ENCODE data around the gene CEP72.
"Not testable (repeated sequence)": the region's sequence is repeated elsewhere in the genome, so short reads cannot be mapped to it uniquely, and the experiment has no call there.

CEP72 gene

GRCh38 chr5:579746-580366 is 32.3 kb upstream of the CEP72 start:
- DNase-seq (ENCODE audit: low read depth in 2 of 3, low spot score in 2 of 3): no peak

GRCh38 chr5:580436-580835 is 31.7 kb upstream of the CEP72 start:
- DNase-seq (ENCODE audit: low read depth in 2 of 3, low spot score in 2 of 3): no peak

- DNase-seq (ENCODE audit: low read depth in 2 of 3, low spot score in 2 of 3): no peak
Measured at GRCh38 chr5:581266-581665, 30.9 kb upstream of the CEP72 start.

DNA sequence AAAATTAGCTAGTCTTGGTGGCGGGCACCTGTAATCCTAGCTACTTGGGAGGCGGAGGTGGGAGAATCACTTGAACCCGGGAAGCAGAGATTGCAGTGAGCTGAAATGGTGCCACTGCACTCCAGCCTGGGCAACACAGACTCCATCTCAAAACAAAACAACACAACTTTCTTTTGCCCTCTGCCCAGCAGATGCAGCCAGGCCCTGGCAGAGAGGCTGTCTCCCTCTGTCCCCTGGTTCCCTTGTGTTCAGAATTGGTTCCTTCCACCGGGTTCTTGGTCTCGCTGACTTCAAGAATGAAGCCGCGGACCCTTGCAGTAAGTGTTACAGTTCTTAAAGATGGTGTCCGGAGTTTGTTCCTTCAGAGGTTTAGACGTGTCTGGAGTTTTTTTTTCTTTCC is 30.2 kb upstream of the CEP72 start:
- DNase-seq (ENCODE audit: low read depth in 2 of 3, low spot score in 2 of 3): no peak

DNA sequence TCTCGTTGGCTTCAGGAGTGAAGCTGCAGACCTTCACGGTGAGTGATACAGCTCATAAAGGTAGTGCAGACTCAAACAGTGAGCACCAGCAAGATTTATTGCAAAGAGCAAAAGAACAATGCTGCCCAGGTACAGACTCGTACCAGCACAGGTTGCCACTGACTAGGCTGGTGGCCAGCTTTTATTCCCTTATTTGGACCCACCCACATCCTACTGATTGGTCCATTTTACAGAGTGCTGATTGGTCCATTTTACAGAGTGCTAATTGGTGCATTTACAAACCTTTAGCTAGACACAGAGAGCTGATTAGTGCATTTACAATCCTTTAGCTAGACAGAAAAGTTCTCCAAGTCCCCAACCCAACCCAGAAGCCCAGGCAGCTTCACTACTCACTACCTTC is 29.7 kb upstream of the CEP72 start:
- DNase-seq (ENCODE audit: low read depth in 2 of 3, low spot score in 2 of 3): not testable (repeated sequence)

GRCh38 chr5:582936-583635 is 29.1 kb upstream of the CEP72 start:
- no peak for DNase-seq (ENCODE audit: low read depth in 2 of 3, low spot score in 2 of 3)

DNA sequence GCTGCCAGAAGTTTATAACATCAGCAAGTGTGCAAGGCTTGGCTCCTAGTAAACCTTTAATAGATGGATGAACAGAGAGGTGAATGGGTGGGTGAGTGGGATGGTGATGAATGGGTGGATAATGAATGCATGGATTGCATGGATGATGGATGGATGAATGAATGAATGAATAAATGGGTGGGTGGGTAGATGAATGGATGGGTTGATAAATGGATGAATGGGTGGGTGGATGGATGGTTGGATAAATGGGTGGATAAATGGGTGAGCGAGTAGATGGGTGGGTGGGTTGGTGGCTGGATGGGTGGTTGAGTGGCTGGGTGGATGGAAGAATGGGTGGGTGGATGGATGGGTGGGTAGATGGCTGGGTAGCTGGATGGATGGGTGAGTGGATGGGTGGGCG is 28.5 kb upstream of the CEP72 start:
- no peak for DNase-seq (ENCODE audit: low read depth in 2 of 3, low spot score in 2 of 3)

- DNase-seq (ENCODE audit: low read depth in 2 of 3, low spot score in 2 of 3): no peak
Measured at GRCh38 chr5:584216-584615, 27.9 kb upstream of the CEP72 start.

- DNase-seq (ENCODE audit: low read depth in 2 of 3, low spot score in 2 of 3): no peak
Measured at GRCh38 chr5:584846-585245, 27.3 kb upstream of the CEP72 start.

DNA sequence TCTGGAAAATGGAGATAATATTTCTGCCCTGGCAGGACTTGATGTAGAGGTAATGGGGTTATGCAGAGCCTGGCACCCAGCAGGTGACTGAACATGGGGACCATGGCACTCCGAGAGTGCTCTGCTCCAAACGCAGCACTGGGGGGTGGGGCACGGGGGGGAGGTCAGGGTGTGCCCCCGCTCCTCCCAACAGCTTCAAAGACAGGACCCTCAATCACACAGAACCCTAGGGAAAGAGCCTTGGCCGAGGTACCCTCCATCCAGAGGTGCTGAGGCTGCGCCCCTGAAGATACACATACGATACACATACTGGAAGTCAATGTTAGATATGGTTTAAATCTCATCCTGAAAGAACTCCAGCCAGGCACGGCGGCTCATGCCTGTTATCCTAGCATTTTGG is 26.6 kb upstream of the CEP72 start:
- DNase-seq (ENCODE audit: low read depth in 2 of 3, low spot score in 2 of 3): no peak

DNA sequence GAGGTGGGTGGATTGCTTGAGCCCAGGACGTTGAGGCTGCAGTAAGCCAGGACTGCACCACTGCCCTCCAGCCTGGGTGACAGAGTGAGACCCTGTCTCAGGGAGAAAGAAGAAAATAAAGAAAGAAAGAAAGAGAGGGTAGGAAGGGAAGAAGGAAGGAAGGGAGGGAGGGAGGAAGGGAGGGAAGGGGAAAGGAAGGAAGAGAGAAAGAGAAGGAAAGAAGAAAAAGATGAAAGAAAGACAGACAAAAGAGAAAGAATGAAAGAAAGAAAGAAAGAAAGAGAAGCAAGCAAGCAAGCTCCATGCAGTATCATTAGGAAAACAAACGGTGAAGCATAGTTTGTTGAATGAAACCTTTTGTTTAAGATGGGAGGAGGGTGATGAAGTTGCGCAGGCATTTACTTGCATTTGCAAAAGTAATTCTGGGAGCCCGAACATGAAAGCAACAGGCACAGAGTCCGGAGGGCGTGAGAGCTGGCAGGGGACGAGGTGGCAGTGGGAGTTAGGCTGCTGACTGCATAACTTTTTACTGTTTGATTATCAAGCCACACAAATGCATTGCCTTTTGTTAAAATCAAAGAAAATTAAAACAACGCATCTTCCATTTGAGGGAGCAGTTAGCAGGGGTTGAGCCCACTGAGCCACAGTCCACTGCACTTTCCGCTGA is 26.0 kb upstream of the CEP72 start:
- no peak for DNase-seq (ENCODE audit: low read depth in 2 of 3, low spot score in 2 of 3)

GRCh38 chr5:586751-587285 is 25.3 kb upstream of the CEP72 start:
- no peak for DNase-seq (ENCODE audit: low read depth in 2 of 3, low spot score in 2 of 3)

- no peak for DNase-seq (ENCODE audit: low read depth in 2 of 3, low spot score in 2 of 3)
Measured at GRCh38 chr5:587403-587802, 24.7 kb upstream of the CEP72 start.

- no peak for DNase-seq (ENCODE audit: low read depth in 2 of 3, low spot score in 2 of 3)
Measured at GRCh38 chr5:588406-588995, 23.6 kb upstream of the CEP72 start.

GRCh38 chr5:589173-589572 is 23.0 kb upstream of the CEP72 start:
- no peak for DNase-seq (ENCODE audit: low read depth in 2 of 3, low spot score in 2 of 3)

- no peak for DNase-seq (ENCODE audit: low read depth in 2 of 3, low spot score in 2 of 3)
Measured at GRCh38 chr5:589588-589987, 22.6 kb upstream of the CEP72 start.

DNA sequence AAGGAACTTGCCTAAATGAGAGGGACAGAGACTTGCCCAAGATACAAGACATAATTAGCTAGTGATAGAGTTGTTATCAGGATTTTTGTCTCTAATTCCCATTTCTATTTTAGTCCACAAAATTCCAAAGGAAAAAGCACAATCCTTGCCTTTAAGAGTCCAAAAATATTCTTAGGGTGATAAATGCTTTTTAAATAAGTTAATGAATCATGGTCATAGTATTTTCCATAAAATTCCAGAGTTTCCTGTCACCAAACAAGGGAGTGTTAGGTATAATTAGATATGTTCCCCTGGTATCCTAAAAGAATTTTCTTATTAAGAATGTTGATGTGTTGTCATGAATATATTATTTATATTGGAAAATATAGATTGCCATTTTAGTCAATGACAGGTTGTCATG is 21.8 kb upstream of the CEP72 start:
- no peak for DNase-seq (ENCODE audit: low read depth in 2 of 3, low spot score in 2 of 3)

GRCh38 chr5:591746-592145 is 20.4 kb upstream of the CEP72 start:
- no peak for DNase-seq (ENCODE audit: low read depth in 2 of 3, low spot score in 2 of 3)

GRCh38 chr5:592158-592557 is 20.0 kb upstream of the CEP72 start:
- DNase-seq (ENCODE audit: low read depth in 2 of 3, low spot score in 2 of 3): no peak

DNA sequence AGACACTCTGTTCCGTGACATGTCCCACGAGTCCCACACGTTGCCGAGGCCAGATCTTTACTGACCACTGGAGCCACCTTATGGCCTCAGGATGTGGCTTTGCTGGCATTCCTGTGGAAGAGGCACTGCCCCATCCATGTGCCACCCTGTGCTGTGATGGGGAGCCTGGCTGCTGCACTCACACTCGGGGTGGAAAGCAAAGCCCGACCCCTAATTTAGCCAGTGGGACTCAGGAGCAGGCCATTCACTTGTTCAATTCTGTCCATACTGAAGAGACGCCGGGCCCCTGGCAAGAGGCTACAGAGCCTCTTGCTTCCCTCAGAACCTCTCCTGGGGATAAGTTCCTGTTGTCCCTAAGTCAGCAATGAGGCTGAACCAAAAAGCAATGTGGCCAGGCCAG is 18.6 kb upstream of the CEP72 start:
- no peak for DNase-seq (ENCODE audit: low read depth in 2 of 3, low spot score in 2 of 3)

DNA sequence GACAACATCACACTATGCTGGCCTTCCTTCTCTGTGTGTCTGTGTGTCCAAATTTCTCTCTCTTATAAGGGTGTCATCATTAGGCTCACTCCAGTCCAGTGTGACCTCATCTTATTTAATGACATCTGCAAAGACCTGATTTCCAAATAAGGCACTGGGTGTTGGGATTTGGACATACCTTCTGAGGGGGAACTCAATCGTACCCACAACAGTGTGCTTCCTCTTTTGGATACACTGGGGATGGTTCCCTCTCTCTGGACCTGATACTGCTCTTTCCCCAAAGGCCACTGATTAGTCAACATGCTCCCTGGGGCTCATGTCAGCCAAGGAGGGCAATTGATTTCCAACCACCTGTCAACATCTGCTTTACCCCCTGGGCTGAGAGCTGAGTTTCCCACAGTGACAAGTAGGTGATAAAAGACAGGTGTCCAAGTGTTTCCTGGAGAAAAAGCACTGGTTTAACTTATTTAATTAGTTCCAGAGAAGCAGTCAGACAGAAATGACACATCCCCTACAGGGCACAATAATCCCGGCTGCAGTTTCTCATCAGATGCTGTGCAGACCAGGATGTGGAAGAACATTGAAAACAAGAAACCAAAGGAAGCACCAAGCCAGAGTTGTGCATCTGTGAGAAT is 17.8 kb upstream of the CEP72 start:
- no peak for DNase-seq (ENCODE audit: low read depth in 2 of 3, low spot score in 2 of 3)
